ENCODE measurements around the gene CAMSAP2.

Gene CAMSAP2

DNA sequence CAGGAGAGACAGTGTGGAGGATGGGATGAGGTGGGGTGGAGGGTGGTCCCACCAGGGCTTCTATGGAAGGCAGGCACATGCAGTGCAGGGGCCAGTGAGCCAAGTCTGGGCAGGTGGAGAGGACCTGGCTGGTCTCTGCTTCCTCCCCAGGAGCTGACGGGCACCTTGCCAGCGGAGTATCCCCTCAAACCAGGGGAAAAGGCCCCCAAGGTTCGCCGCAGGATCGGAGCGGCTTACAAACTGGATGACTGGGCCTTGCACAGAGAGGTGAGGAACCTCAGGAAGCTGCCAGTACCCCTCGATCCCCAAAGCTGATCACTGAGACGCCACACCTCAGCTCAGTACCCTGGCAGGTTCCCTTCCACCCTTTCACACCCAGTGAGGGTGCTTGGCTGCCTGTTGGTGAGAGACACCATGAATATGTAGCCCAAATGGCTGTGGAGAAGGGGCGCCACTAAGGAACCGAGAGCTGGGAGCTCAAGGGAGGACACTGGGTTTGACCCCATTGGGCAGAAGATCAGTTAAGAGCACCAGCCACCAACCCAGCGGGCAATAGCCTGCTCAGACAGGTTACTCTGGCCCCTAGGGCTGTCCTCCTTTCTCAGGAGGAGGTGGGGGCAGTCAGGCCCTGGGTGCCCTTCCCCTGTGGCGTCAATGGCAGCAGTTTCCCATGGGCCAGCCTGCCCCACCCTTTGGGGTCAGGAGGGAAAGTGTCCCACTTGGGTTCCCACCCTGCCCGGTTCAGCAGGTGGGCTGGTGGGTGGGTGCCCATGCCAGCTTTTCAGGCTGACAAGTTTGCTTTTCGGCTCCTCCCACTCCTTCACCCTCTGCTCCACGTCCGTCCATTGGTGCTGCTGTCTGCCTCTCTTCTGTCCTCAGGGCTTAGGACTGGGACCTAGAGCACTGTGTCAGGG, 161.5 kb downstream of the CAMSAP2 start:
- Histone ChIP-seq H3K9me3 (replicated peaks in 1 of 11) (no peaks in the 10 kb centered on the region), H3K27me3 (no peaks in the 10 kb centered on the region), H3K4me2 (peak overlapping the region; percentile 25 to 81 (median 59); a peak in 15 of 22 replicates), H3K4me1 (peaks cover 35 to 95% (median 70%) of the 10 kb centered on the region in 10 experiments), H4K20me1 (no peaks in the 10 kb centered on the region), H3K36me3 (no peaks in the 10 kb centered on the region), H3K27ac (peak overlapping the region in 6 of 11 experiments; percentile 2 to 47 (median 20); a peak in 6 of 22 replicates), H3K9ac (no peak overlapping the region), H3K4me3 (no peak overlapping the region)
- no peak for TF ChIP-seq Cebpa-rat (IDR thresholded peaks at IDR 0.05)

DNA sequence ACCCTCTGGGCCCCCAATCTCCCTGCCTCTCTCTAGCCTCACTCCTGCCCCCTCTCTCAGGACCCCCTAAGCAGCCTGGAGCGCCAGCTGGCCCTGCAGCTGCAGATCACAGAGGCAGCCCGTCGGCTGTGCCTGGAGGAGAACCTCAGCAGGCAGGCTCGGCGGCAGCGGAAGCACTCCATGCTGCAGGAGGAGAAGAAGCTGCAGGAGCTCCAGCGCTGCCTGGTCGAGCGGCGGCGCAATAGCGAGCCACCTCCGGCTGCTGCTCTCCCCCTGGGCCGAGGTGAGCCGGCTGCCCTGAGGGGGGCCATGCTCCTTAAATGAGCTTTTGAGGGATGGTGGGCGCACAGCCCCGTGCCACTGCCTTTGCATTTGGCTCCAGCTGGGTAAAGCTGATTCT, 162.2 kb downstream of the CAMSAP2 start:
- no peak overlapping the region for H3K9ac ChIP-seq
- no peak overlapping the region for H3K4me3 ChIP-seq
- H3K4me2 ChIP-seq, result peak overlapping the region in 3 of 11 experiments; percentile 8 to 57 (median 24); a peak in 4 of 22 replicates
- no peak for TF ChIP-seq Cebpa-rat (IDR thresholded peaks at IDR 0.05)
- no peaks in the 10 kb centered on the region for H3K27me3 ChIP-seq
- peaks cover 41 to 95% (median 73%) of the 10 kb centered on the region in 10 experiments for H3K4me1 ChIP-seq
- no peaks in the 10 kb centered on the region for H4K20me1 ChIP-seq
- H3K27ac ChIP-seq, result peak overlapping the region in 5 of 11 experiments; percentile 13 to 47 (median 25); a peak in 3 of 22 replicates
- H3K9me3 ChIP-seq (replicated peaks in 1 of 11), result no peaks in the 10 kb centered on the region
- no peaks in the 10 kb centered on the region for H3K36me3 ChIP-seq

DNA sequence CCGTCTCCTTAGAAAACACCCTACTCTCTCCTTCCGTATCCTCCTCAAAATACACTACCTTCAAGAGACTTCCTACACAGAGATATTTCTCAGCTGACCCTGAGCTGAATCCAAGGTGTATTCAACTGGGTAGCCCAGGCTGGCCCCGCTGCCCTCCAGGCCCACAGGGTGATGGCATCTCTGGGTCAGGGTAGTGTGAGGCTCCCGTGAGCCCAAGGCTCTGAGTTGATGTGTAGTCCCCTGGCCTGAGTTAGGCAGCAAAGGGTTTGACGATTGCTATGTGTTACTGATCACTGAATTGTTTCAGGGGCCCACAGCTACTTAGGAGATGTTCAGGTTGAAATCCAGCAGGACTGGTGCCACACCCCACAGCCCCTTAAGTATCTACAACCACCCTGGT, 162.7 kb downstream of the CAMSAP2 start:
- Histone ChIP-seq H3K27me3 (no peaks in the 10 kb centered on the region), H3K36me3 (no peaks in the 10 kb centered on the region), H4K20me1 (no peaks in the 10 kb centered on the region)

DNA sequence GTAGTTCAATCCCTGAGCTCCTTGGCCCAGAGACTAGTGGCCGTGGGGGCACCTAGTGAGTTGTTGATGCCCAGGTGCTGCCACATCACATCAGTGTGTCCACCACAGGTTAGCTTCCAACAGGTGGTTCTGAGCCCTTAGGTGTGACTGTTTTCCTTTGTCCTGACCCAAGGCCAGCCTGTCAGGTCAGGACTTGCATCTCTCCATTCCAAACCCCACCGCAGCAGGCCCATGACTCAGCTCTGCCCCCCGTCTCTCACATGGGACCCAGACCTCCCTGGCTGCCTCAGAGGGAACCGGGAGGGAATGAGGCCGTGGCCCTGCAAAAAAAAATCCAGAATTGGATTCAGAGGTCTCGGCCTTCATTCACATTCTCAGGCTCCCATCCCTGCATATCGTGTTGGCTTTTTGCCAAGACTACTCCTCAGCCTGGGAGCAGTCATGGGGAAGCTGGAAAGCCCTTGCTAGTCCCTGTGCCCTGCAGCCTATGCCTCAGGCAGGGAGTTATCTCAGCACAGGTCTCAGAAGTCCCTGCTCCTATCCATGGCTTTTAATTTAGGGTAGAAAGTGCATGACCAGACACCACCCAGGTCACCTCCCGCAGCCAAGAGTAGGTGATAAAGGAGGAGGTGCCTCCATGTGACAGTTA, 163.2 kb downstream of the CAMSAP2 start:
- Histone ChIP-seq H3K9me3 (replicated peaks in 1 of 11) (no peaks in the 10 kb centered on the region), H3K4me1 (peaks cover 46 to 97% (median 75%) of the 10 kb centered on the region in 10 experiments), H3K27ac (peak overlapping the region in 3 of 11 experiments; percentile 33 to 48 (median 48); a peak in 4 of 22 replicates), H3K9ac (no peak overlapping the region), H3K27me3 (no peaks in the 10 kb centered on the region), H3K36me3 (no peaks in the 10 kb centered on the region), H4K20me1 (no peaks in the 10 kb centered on the region), H3K4me3 (no peak overlapping the region), H3K4me2 (peak overlapping the region in 1 of 11 experiments; percentile 72; a peak in 2 of 22 replicates)
- no peak for TF ChIP-seq Cebpa-rat (IDR thresholded peaks at IDR 0.05)

More for the DNA sequence above, 162.7 kb downstream of the CAMSAP2 start:
- Histone ChIP-seq H3K27ac (peak overlapping the region in 3 of 11 experiments; percentile 33 to 48 (median 40); a peak in 4 of 22 replicates), H3K4me3 (no peak overlapping the region), H3K4me1 (peaks cover 46 to 97% (median 75%) of the 10 kb centered on the region in 10 experiments), H3K9me3 (replicated peaks in 1 of 11) (no peaks in the 10 kb centered on the region), H3K4me2 (no peak overlapping the region), H3K9ac (no peak overlapping the region)
- TF ChIP-seq Cebpa-rat (IDR thresholded peaks at IDR 0.05), result no peak

DNA sequence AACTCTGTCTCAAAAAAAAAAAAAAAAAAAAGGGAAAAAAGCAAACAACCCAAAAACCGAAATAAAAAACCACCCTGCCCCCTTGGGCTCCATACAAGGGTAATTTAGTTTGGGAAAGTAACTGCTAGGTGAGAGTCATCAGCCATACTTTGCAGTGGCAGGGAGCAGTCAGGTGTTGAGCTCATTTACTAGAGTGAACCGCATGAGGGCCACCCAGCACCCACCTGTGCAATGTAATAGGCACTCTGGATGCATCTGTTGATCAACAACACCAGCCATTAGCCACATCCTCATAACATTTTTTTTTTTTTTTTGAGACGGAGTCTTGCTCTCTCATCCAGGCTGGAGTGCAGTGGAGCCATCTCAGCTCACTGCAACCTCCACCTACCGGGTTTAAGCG, 165.1 kb downstream of the CAMSAP2 start:
- no peak overlapping the region for H3K4me3 ChIP-seq
- H3K4me2 ChIP-seq, result peak overlapping the region in 7 of 11 experiments; percentile 5 to 86 (median 72); a peak in 7 of 22 replicates
- H4K20me1 ChIP-seq, result no peaks in the 10 kb centered on the region
- no peaks in the 10 kb centered on the region for H3K27me3 ChIP-seq
- H3K4me1 ChIP-seq, result peaks cover 50 to 97% (median 76%) of the 10 kb centered on the region in 10 experiments
- TF ChIP-seq Cebpa-rat (IDR thresholded peaks at IDR 0.05), result no peak
- no peaks in the 10 kb centered on the region for H3K36me3 ChIP-seq
- no peaks in the 10 kb centered on the region for H3K9me3 ChIP-seq (replicated peaks in 1 of 11)
- no peak overlapping the region for H3K9ac ChIP-seq
- H3K27ac ChIP-seq, result peak overlapping the region in 5 of 11 experiments; percentile 46 to 87 (median 81); a peak in 5 of 22 replicates

DNA sequence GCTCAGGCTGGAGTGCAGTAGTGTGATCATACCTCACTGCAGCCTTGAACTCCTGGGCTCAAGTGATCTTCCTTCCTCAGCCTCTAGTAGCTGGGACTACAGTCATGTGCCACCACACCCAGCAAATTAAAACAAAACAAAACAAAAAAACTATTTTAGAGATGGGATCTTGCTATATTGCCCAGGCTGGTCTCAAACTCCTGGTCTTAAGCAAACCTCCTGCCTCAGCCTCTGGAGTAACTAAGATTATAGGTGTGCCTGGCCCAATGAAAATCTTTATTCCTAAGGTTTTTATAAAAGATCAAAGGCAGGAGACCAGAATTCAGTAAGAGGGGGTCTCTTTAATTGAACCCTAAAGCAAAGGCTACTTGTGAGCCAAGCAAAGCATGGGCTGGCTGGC, 166.1 kb downstream of the CAMSAP2 start:
- H4K20me1 ChIP-seq, result no peaks in the 10 kb centered on the region
- H3K4me1 ChIP-seq, result peaks cover 51 to 97% (median 76%) of the 10 kb centered on the region in 10 experiments
- peak overlapping the region in 8 of 11 experiments; percentile 73 to 87 (median 80); a peak in 15 of 22 replicates for H3K27ac ChIP-seq
- TF ChIP-seq Cebpa-rat (IDR thresholded peaks at IDR 0.05), result no peak
- H3K9me3 ChIP-seq (replicated peaks in 1 of 11), result no peaks in the 10 kb centered on the region
- no peak overlapping the region for H3K4me3 ChIP-seq
- peak overlapping the region in 9 of 11 experiments; percentile 39 to 86 (median 72); a peak in 18 of 22 replicates for H3K4me2 ChIP-seq
- H3K27me3 ChIP-seq, result no peaks in the 10 kb centered on the region
- H3K9ac ChIP-seq, result peak overlapping the region in 5 of 11 experiments; percentile 1 to 48 (median 41); a peak in 5 of 22 replicates
- no peaks in the 10 kb centered on the region for H3K36me3 ChIP-seq

DNA sequence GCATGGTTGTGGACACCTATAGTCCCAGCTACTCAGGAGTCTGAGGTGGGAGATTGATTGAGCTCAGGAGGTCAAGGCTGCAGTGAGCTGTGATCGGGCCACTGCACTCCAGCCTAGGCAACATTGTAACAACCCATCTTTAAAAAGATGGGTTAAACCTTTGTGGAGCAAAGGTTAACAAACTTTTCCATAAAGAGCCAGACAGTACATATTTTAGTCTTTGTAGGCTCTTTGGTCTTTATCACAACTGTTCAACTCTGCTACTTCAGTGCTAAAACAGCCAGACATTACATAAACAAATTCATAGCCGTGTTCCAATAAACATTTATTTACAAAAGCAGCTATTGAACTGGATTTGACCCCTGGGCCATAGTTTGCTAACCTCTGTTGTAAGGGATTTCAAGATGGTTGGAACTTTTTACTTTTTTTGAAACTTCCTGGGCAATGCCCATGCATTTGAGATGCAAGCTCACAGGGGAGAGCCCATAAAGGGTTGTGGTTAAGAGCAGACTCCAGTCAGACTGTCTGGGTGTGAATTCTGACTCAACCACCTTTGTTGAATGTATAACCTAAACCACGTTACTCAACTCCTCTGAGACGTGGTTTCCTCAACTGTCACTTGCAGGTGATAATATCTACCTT, 166.8 kb downstream of the CAMSAP2 start:
- H3K36me3 ChIP-seq, result no peaks in the 10 kb centered on the region
- peak overlapping the region in 6 of 11 experiments; percentile 4 to 68 (median 41); a peak in 8 of 22 replicates for H3K9ac ChIP-seq
- peaks cover 55 to 97% (median 76%) of the 10 kb centered on the region in 10 experiments for H3K4me1 ChIP-seq
- no peaks in the 10 kb centered on the region for H3K27me3 ChIP-seq
- H3K27ac ChIP-seq, result peak overlapping the region in 8 of 11 experiments; percentile 73 to 87 (median 80); a peak in 16 of 22 replicates
- TF ChIP-seq Cebpa-rat (IDR thresholded peaks at IDR 0.05), result peak in 3 of 11 experiments; percentile 37 to 70 (median 42); a peak in 3 of 22 replicates
- H4K20me1 ChIP-seq, result no peaks in the 10 kb centered on the region
- H3K4me3 ChIP-seq, result no peak overlapping the region
- H3K9me3 ChIP-seq (replicated peaks in 1 of 11), result no peaks in the 10 kb centered on the region
- peak overlapping the region; percentile 20 to 86 (median 69); a peak in 21 of 22 replicates for H3K4me2 ChIP-seq

DNA sequence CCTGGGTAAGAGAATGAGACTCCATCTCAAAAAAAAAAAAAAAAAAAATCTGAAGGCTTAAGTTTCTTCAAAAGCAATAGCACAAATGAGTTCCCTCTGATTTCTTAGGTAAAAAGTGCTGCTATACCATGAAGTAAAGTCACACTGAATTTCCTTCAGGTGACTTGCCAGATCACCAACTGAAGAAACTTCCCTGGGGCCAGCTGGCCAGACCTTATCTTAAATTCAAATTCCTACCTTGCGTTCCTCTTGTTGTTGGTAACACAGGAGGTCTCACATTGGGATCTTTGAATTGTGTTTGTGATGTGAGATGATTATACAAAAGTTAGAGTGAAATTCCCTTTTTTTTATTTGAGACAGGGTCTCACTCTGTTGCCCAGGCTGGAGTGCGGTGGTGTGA, 167.8 kb downstream of the CAMSAP2 start:
- peak overlapping the region; percentile 62 to 86 (median 72); a peak in 20 of 22 replicates for H3K4me2 ChIP-seq
- peaks cover 55 to 90% (median 73%) of the 10 kb centered on the region in 10 experiments for H3K4me1 ChIP-seq
- peak overlapping the region in 9 of 11 experiments; percentile 41 to 74 (median 65); a peak in 9 of 22 replicates for H3K9ac ChIP-seq
- no peaks in the 10 kb centered on the region for H4K20me1 ChIP-seq
- H3K4me3 ChIP-seq, result no peak overlapping the region
- H3K27ac ChIP-seq, result peak overlapping the region in 9 of 11 experiments; percentile 64 to 87 (median 80); a peak in 17 of 22 replicates
- no peaks in the 10 kb centered on the region for H3K9me3 ChIP-seq (replicated peaks in 1 of 11)
- H3K36me3 ChIP-seq, result no peaks in the 10 kb centered on the region
- H3K27me3 ChIP-seq, result no peaks in the 10 kb centered on the region
- no peak for TF ChIP-seq Cebpa-rat (IDR thresholded peaks at IDR 0.05)

Measured in BLaER1 treated with 17β-estradiol and CSF1 and Interleukin-3, amounts not matched to agents 10 nM and 100 nM (cell line).